Kidney glomerular epithelial cell (primary cell): ENCODE measurements around the gene PIP4K2B.

Experiments used
- DNase-seq: peaks from one replicate; lab custom pipeline; 2025; lab: John Stamatoyannopoulos, UW

PIP4K2B gene

GRCh38 chr17:38779965-38780752, 19.2 kb downstream of the PIP4K2B start:
- no peak for DNase-seq

GRCh38 chr17:38777641-38778250, 21.6 kb downstream of the PIP4K2B start:
- DNase-seq = no peak

- DNase-seq = no peak
Observed at GRCh38 chr17:38773258-38773657, 26.1 kb downstream of the PIP4K2B start.

- no peak for DNase-seq
Observed at GRCh38 chr17:38768417-38768816, 30.9 kb downstream of the PIP4K2B start.

- DNase-seq = no peak
Observed at GRCh38 chr17:38766341-38766740, 33.0 kb downstream of the PIP4K2B start.

- no peak for DNase-seq
Observed at GRCh38 chr17:38762231-38762630, 37.1 kb downstream of the PIP4K2B start.

- DNase-seq = no peak
Observed at GRCh38 chr17:38761612-38762011, 37.7 kb downstream of the PIP4K2B start.

GRCh38 chr17:38753071-38753506, 46.3 kb downstream of the PIP4K2B start:
- DNase-seq = no peak

- peak; percentile 100 for DNase-seq
Observed at GRCh38 chr17:38752308-38753070, 46.9 kb downstream of the PIP4K2B start, which contains the start of gene PSMB3. Gene PSMB3, plus strand, starts transcription at chr17:38752741. Its CDS starts 86 bp downstream, at chr17:38752827.

- DNase-seq = peak; percentile 74
Observed at GRCh38 chr17:38751808-38752307, 47.5 kb downstream of the PIP4K2B start.

GRCh38 chr17:38751144-38751807, 48.1 kb downstream of the PIP4K2B start:
- DNase-seq = peak; percentile 46

GRCh38 chr17:38750312-38751121, 48.8 kb downstream of the PIP4K2B start:
- DNase-seq = no peak

GRCh38 chr17:38750044-38750311, 49.4 kb downstream of the PIP4K2B start:
- DNase-seq = no peak

- DNase-seq = peak; percentile 51
Observed at GRCh38 chr17:38749223-38750043, 49.9 kb downstream of the PIP4K2B start.

- DNase-seq = no peak
Observed at GRCh38 chr17:38748892-38749222, 50.5 kb downstream of the PIP4K2B start.

- peak; percentile 69 for DNase-seq
Observed at GRCh38 chr17:38748149-38748891, 51.0 kb downstream of the PIP4K2B start, which contains the start of gene PCGF2. Gene PCGF2, minus strand, starts transcription at chr17:38748336. Its CDS starts 7,934 bp downstream, at chr17:38740402.

- DNase-seq = no peak
Observed at GRCh38 chr17:38747463-38748148, 51.8 kb downstream of the PIP4K2B start.

- DNase-seq = no peak
Observed at GRCh38 chr17:38746849-38747462, 52.4 kb downstream of the PIP4K2B start.
